GM12878 (cell line): Measurements from ENCODE around the gene ZPR1. TPM values are rescaled to one million over a fixed set of nuclear protein-coding genes. Genes with fewer than 3 reads are reported as not detected.

Experiments
- ATAC-seq: fragments of 200-7000 bp; cut with Tn5 transposase; 3 replicates; pipeline ENCODE4 v1.9.1; 2020; ENCODE audit warnings: mild to moderate bottlenecking, moderate library complexity
- BruUV-seq: library from RNA; stranded (reverse); fragments of 400-500 nt; replicated peaks from 2 replicates; lab custom pipeline; 2021; lab: Mats Ljungman, UMichigan
- CTCF ChIA-PET: fragments of 300-600 bp; sonication (Branson Sonifier 250); formaldehyde crosslinking; extraction: SDS; loops from one replicate; lab custom pipeline; 2021; ENCODE audit warnings: inconsistent platforms; lab: Yijun Ruan, JAX
- POLR2A ChIA-PET: fragments of 350-600 bp; formaldehyde crosslinking; extraction: SDS; loops from one replicate; lab custom pipeline; 2021; ENCODE audit warnings: inconsistent platforms; lab: Charles Lee
- RAD21 ChIA-PET: fragments of 300-600 bp; sonication (Branson Sonifier 250); formaldehyde crosslinking; loops from one replicate; lab custom pipeline; 2023; ENCODE audit warnings: antibody characterized with exemption; ENCODE audit not compliant: unreplicated experiment; lab: Charles Lee
- SMC1A ChIA-PET: fragments of 300-600 bp; sonication (Branson Sonifier 250); formaldehyde crosslinking; loops from one replicate; lab custom pipeline; 2023; ENCODE audit not compliant: unreplicated experiment, uncharacterized antibody; lab: Charles Lee
- DNase-seq: peaks from one replicate; pipeline ENCODE4 v3.0.0-alpha.2; 2011; ENCODE audit warnings: low read depth, low spot score
- FAIRE-seq: peaks from 3 replicates; lab custom pipeline; 2011; peaks lifted over from hg19 to GRCh38; lab: Jason Lieb, UNC
- H2AFZ ChIP-seq: 2 replicates; pipeline ENCODE4 v1.6.0; 2011; ENCODE audit warnings: low read depth, low read length, control low read depth; ENCODE audit not compliant: control insufficient read depth
- H3K27ac ChIP-seq: 2 replicates; pipeline ENCODE4 v1.5.1; 2011; ENCODE audit warnings: control low read depth; ENCODE audit not compliant: control insufficient read depth, insufficient read depth
- H3K27me3 ChIP-seq, 2 experiments: replicated peaks in 1 of 2; 2 replicates each; pipeline versions ENCODE4 v1.6.0 to v1.6.1; 2011; ENCODE audit warnings: low read length in 1 of 2; ENCODE audit not compliant: control insufficient read depth in 2 of 2, insufficient read depth in 2 of 2
- H3K36me3 ChIP-seq, 2 experiments: 2 replicates each; pipeline ENCODE4 v1.5.1; 2011; ENCODE audit warnings: low read length in 1 of 2; ENCODE audit not compliant: control insufficient read depth in 2 of 2, insufficient read depth in 2 of 2
- H3K4me1 ChIP-seq: 2 replicates; pipeline ENCODE4 v1.6.1; 2011; ENCODE audit warnings: mild to moderate bottlenecking, low read length, moderate library complexity, mixed read lengths; ENCODE audit not compliant: control insufficient read depth, insufficient read depth
- H3K4me2 ChIP-seq: 2 replicates; pipeline ENCODE4 v1.6.0; 2011; ENCODE audit warnings: control low read depth; ENCODE audit not compliant: control insufficient read depth, insufficient read depth
- H3K4me3 ChIP-seq: fragments of 200-600 bp; sonication (generic); 2 replicates; pipeline ENCODE4 v1.5.1; 2016
- H3K79me2 ChIP-seq: 2 replicates; pipeline ENCODE4 v1.6.0; 2011; ENCODE audit warnings: low read length; ENCODE audit not compliant: control insufficient read depth, insufficient read depth
- H3K9ac ChIP-seq: 2 replicates; pipeline ENCODE4 v1.8.0; 2011; ENCODE audit warnings: low read length, control low read depth, mixed read lengths; ENCODE audit not compliant: control insufficient read depth, insufficient read depth
- H3K9me3 ChIP-seq: replicated peaks from 3 replicates; pipeline ENCODE4 v1.5.1; 2011; ENCODE audit warnings: mild to moderate bottlenecking, low read length; ENCODE audit not compliant: control insufficient read depth, insufficient read depth
- H4K20me1 ChIP-seq: 2 replicates; pipeline ENCODE4 v1.6.0; 2011; ENCODE audit not compliant: control insufficient read depth, insufficient read depth
- EZH2 ChIP-seq: IDR thresholded peaks from 2 replicates; pipeline ENCODE4 v1.6.1; 2012; ENCODE audit warnings: low read depth, mild to moderate bottlenecking, control low read depth, inconsistent platforms, low read length, borderline replicate concordance; ENCODE audit not compliant: control insufficient read depth
- JUNB ChIP-seq: IDR thresholded peaks from 2 replicates; pipeline ENCODE4 v1.6.1; 2016; ENCODE audit warnings: antibody characterized with exemption, mild to moderate bottlenecking
- MYB ChIP-seq: fragments of 150-350 bp; IDR thresholded peaks from 2 replicates; pipeline ENCODE4 v1.6.1; 2014; ENCODE audit warnings: mild to moderate bottlenecking, low read depth, low read length, borderline replicate concordance
- NR2F1 ChIP-seq: fragments of 450-650 bp; conservative IDR thresholded peaks from 2 replicates; pipeline ENCODE4 v1.6.1; 2017; ENCODE audit warnings: mild to moderate bottlenecking
- PAX5 ChIP-seq: IDR thresholded peaks from 2 replicates; pipeline ENCODE4 v1.6.1; 2011; ENCODE audit warnings: low read depth, low read length, borderline replicate concordance
- RAD51 ChIP-seq: fragments of 450-650 bp; IDR thresholded peaks from 2 replicates; pipeline ENCODE4 v1.6.1; 2016; ENCODE audit warnings: moderate library complexity, mild to moderate bottlenecking, inconsistent platforms
- RBBP5 ChIP-seq: fragments of 200-600 bp; sonication (generic); conservative IDR thresholded peaks from 2 replicates; pipeline ENCODE4 v1.6.1; 2016
- SIN3A ChIP-seq: IDR thresholded peaks from 2 replicates; pipeline ENCODE4 v1.6.1; 2012; ENCODE audit warnings: low read depth, low read length, improper control_type of control experiment
- SMAD1 ChIP-seq: fragments of 450-650 bp; IDR thresholded peaks from 2 replicates; pipeline ENCODE4 v1.6.1; 2018; ENCODE audit warnings: mild to moderate bottlenecking, low read depth; ENCODE audit not compliant: partially characterized antibody
- ZNF274 ChIP-seq: IDR thresholded peaks from one replicate; pipeline ENCODE4 v1.8.0; 2011; ENCODE audit not compliant: insufficient read length, insufficient read depth
- ZNF384 ChIP-seq: IDR thresholded peaks from 2 replicates; pipeline ENCODE4 v1.6.1; 2012; ENCODE audit warnings: low read depth, mild to moderate bottlenecking, low read length, improper control_type of control experiment, borderline replicate concordance
- WGBS: methylation state at CpG from one replicate; pipeline ENCODE4 v1.1.6; 2016; ENCODE audit warnings: low lambda C conversion rate; ENCODE audit not compliant: insufficient replicate concordance, insufficient coverage; ENCODE audit errors: missing lambda C conversion rate; 5-methylcytosine and 5-hydroxymethylcytosine counted together
- in situ Hi-C: fragments of 300-500 bp; cut with MboI; formaldehyde crosslinking; loops from 9 replicates; pipeline ENCODE4 v1.14.3; 2018; ENCODE audit warnings: mixed read lengths
- intact Hi-C: fragments of 100-400 bp; cut with micrococcal nuclease; formaldehyde crosslinking; loops from one replicate; pipeline ENCODE4 v1.14.2; 2022; ENCODE audit not compliant: unreplicated experiment
- polyA plus RNA-seq, 11 experiments: library from polyadenylated mRNA; depleted of rRNA in 4 of 11; unstranded in 6 of 11; stranded (reverse) in 5 of 11; fragments of >200 nt; fragmentation: Nextera tagmentation in 4 of 11; fragmentation: Illumina TruSeq in 1 of 11; extraction: Ambion mirVana in 4 of 11; extraction: Trizol in 1 of 11; gene quantifications; 1 replicate in 1 of 11; 2 replicates in 10 of 11; pipeline versions ENCODE4 v1.2.1 to v1.2.3, GENCODE V29; 2011 to 2016; ENCODE audit warnings: inconsistent platforms in 2 of 11, missing spikeins in 2 of 11, low read depth in 1 of 11
- total RNA-seq, 4 experiments: library from RNA; depleted of rRNA in 3 of 4; stranded (reverse); fragments of >200 nt in 3 of 4; fragmentation: Illumina TruSeq in 1 of 4; extraction: Trizol in 1 of 4; gene quantifications; 2 replicates each; pipeline versions ENCODE4 v1.2.1 to v1.2.3, GENCODE V29; 2013 to 2021
- TF ChIP-seq, protein P1 (sequence below): IDR thresholded peaks from 2 replicates; pipeline ENCODE4 v1.6.1; 2011; ENCODE audit warnings: mild to moderate bottlenecking, low read depth, low read length, moderate library complexity; ENCODE audit not compliant: insufficient replicate concordance
- TF ChIP-seq, protein P2 (sequence below): fragments of 450-650 bp; IDR thresholded peaks from 2 replicates; pipeline ENCODE4 v1.6.1; 2016; ENCODE audit warnings: mild to moderate bottlenecking
- TF ChIP-seq, protein P3 (sequence below): IDR thresholded peaks from 2 replicates; pipeline ENCODE4 v1.6.1; 2011; ENCODE audit warnings: low read depth, mild to moderate bottlenecking, low read length, moderate library complexity, borderline replicate concordance; ENCODE audit errors: extremely low read depth
- TF ChIP-seq, protein P4 (sequence below): IDR thresholded peaks from 2 replicates; pipeline ENCODE4 v1.6.1; 2011; ENCODE audit warnings: borderline replicate concordance, low read depth, mild to moderate bottlenecking, moderate library complexity, mixed read lengths, low read length; ENCODE audit not compliant: insufficient read depth; ENCODE audit errors: extremely low read length
- TF ChIP-seq, protein P5 (sequence below): fragments of 450-650 bp; IDR thresholded peaks from 2 replicates; pipeline ENCODE4 v1.6.1; 2016; ENCODE audit warnings: mild to moderate bottlenecking

Gene ZPR1
- total and polyA plus RNA-seq, 10 of the 15 experiments (the other 5 are each of a cell fraction or from before 2014, with no cell fraction given): 9.3 to 89.7 (median 54.7) TPM

DNA sequence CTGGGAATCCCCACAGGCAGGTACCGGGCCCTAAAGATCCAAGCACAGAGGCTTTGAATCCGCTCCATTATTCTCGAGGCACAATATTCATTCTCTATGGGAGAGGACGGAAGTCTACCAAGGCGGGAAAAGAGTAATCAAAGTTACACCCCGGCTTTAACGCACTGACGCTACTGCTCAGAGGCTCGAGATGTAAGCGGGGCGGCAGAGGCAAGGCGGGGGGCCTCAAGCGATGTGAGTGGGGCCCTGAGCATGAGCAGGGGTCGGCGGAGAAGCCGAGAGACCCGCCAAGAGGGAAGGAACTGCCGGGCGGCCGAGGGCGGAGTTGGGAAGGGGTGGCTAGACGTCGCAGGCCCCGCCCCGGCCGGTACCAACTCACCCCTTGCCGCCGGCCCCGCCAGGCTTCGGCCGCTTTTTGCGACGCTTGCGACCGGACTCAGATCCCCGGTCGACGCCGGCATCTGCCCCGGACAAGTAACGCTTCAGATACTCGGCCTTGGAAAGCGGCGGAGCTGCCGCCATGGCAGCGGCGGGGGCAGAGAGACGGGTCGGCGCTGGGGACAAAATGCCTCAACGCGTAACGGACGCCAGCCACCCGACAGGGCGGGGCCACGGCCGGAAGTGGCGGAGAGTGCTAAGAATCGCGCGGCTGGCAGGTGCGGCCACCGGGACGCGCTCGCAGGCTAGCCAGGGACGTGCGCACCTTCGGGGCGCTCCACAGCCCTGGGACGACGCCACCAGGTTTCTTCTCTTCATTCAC is 15.2 kb downstream of the ZPR1 start, which contains the start of gene BUD13 (continued):
- TF ChIP-seq, protein P1, sequence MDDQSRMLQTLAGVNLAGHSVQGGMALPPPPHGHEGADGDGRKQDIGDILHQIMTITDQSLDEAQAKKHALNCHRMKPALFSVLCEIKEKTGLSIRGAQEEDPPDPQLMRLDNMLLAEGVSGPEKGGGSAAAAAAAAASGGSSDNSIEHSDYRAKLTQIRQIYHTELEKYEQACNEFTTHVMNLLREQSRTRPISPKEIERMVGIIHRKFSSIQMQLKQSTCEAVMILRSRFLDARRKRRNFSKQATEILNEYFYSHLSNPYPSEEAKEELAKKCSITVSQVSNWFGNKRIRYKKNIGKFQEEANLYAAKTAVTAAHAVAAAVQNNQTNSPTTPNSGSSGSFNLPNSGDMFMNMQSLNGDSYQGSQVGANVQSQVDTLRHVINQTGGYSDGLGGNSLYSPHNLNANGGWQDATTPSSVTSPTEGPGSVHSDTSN: no peak
- TF ChIP-seq RBBP5: peak; percentile 88; the same call in 1 of the 2 replicates
- no peak for TF ChIP-seq SMAD1
- peak; percentile 80 for TF ChIP-seq SIN3A
- no peak for TF ChIP-seq JUNB
- TF ChIP-seq, protein P2, sequence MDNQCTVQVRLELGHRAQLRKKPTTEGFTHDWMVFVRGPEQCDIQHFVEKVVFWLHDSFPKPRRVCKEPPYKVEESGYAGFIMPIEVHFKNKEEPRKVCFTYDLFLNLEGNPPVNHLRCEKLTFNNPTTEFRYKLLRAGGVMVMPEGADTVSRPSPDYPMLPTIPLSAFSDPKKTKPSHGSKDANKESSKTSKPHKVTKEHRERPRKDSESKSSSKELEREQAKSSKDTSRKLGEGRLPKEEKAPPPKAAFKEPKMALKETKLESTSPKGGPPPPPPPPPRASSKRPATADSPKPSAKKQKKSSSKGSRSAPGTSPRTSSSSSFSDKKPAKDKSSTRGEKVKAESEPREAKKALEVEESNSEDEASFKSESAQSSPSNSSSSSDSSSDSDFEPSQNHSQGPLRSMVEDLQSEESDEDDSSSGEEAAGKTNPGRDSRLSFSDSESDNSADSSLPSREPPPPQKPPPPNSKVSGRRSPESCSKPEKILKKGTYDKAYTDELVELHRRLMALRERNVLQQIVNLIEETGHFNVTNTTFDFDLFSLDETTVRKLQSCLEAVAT: peak; percentile 58; the same call in 1 of the 2 replicates

DNA sequence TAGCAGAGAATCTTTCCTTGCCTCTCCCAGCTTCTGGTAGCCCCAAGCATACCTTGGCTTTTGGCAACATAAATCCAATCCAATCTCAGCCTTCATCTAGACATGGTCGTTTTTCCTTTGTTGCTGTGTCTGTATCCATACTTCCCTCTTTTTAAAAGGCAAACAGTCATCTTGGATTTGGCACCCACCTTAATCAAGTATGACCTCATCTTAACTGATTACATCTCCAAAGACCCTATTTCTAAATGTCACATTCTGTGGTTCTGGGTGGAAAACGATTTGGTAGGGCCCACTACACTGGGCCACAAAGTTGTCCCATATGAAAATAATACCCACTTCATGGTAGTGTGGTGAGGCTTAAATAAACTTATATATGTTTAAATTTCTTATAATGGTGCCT is 15.9 kb downstream of the ZPR1 start:
- Histone ChIP-seq H3K4me2 (peak overlapping the region; percentile 94), H3K27ac (peak overlapping the region; percentile 80), H4K20me1 (no peaks in the 10 kb centered on the region), H3K4me3 (peak overlapping the region; percentile 79), H3K36me3 (peaks cover 0 to 5% of the 10 kb centered on the region in 2 experiments; a peak in 3 of 4 replicates), H3K4me1 (peaks cover 3% of the 10 kb centered on the region; the same call in 1 of the 2 replicates), H3K9ac (peak overlapping the region; percentile 85), H3K9me3 (no peaks in the 10 kb centered on the region), H3K27me3 (no peaks in the 10 kb centered on the region), H3K79me2 (peaks cover 21% of the 10 kb centered on the region), H2AFZ (no peak overlapping the region)
- ATAC-seq (no peak), FAIRE-seq (no peak), DNase-seq (no peak)
- intact Hi-C loops: no loop called here
- ChIA-PET CTCF (interaction anchor here (1.0 to 4.0 kb wide), 7 partner anchors 19 to 409 kb away, joined by 3 to 18 read pairs (median 5); partner anchors contain the start of gene APOA5), POLR2A (interaction anchor here (0.6 to 4.2 kb wide), 3 partner anchors 11 to 408 kb away, joined by 3 to 28 read pairs (median 3); partner anchors contain the start of gene ZPR1), RAD21 (interaction anchor here (1.2 to 1.3 kb wide), 2 partner anchors 20 to 326 kb away, joined by 4 read pairs; partner anchors contain the start of genes APOA5 and SIK3), SMC1A (interaction anchor here (1.3 to 1.7 kb wide), 2 partner anchors 15 to 22 kb away, joined by 3 to 14 read pairs; partner anchors contain the start of gene ZPR1)
- in situ Hi-C loops: no loop called here
- 0% methylated on average over 2 of the region's 2 CpGs for WGBS
- no TSS peak for BruUV-seq
- no peak for TF ChIP-seq NR2F1
- no peak for TF ChIP-seq MYB
- no peak for TF ChIP-seq RBBP5
- TF ChIP-seq, protein P3, sequence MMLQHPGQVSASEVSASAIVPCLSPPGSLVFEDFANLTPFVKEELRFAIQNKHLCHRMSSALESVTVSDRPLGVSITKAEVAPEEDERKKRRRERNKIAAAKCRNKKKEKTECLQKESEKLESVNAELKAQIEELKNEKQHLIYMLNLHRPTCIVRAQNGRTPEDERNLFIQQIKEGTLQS: no peak
- TF ChIP-seq RAD51: no peak
- TF ChIP-seq, protein P4, sequence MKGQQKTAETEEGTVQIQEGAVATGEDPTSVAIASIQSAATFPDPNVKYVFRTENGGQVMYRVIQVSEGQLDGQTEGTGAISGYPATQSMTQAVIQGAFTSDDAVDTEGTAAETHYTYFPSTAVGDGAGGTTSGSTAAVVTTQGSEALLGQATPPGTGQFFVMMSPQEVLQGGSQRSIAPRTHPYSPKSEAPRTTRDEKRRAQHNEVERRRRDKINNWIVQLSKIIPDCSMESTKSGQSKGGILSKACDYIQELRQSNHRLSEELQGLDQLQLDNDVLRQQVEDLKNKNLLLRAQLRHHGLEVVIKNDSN: no peak
- TF ChIP-seq, protein P5, sequence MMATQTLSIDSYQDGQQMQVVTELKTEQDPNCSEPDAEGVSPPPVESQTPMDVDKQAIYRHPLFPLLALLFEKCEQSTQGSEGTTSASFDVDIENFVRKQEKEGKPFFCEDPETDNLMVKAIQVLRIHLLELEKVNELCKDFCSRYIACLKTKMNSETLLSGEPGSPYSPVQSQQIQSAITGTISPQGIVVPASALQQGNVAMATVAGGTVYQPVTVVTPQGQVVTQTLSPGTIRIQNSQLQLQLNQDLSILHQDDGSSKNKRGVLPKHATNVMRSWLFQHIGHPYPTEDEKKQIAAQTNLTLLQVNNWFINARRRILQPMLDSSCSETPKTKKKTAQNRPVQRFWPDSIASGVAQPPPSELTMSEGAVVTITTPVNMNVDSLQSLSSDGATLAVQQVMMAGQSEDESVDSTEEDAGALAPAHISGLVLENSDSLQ: no peak
- TF ChIP-seq EZH2: no peak
- no peak for TF ChIP-seq PAX5
- no peak for TF ChIP-seq ZNF384
- TF ChIP-seq ZNF274: no peak
